RWPE1 (cell line): ENCODE results near the gene KRT77.

Experiments used
- CTCF ChIA-PET: fragments of 350-600 bp; sonication (Branson Sonifier 250); formaldehyde crosslinking; extraction: SDS; loops from one replicate; lab custom pipeline; 2021; lab: Yijun Ruan, JAX
- POLR2A ChIA-PET: fragments of 400-600 bp; formaldehyde crosslinking; extraction: SDS; loops from one replicate; lab custom pipeline; 2020; ENCODE audit warnings: antibody characterized with exemption; ENCODE audit not compliant: low non-redundant PET; lab: Yijun Ruan, JAX
- DNase-seq: peaks from one replicate; pipeline ENCODE4 v3.0.0; 2012; ENCODE audit warnings: low spot score
- H3K27ac ChIP-seq: fragments of 450-650 bp; 2 replicates; pipeline ENCODE4 v1.5.1; 2017
- TF ChIP-seq, protein P1 (sequence below): fragments of 450-650 bp; conservative IDR thresholded peaks from 2 replicates; pipeline ENCODE4 v1.5.1; 2017; ENCODE audit warnings: low read depth, mild to moderate bottlenecking

The KRT77 gene

DNA sequence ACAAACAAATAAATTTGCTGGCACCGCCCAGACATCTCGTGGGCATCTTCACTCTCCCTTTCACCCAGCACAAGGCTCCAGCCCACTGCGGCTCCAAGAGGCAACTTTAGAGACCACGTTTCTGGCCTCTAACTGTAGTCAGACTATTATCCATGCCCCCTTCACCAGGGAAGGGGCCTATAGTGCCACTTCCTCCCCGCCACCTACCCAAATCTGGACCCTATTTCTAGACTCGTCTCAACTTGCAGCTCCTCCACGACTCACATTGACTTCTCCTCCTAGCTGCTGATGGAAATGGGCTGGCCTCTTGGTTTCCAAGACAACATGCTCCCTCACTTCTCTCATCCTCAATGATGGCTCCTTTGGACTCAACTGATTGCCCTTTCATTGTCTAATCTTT lies 35.4 kb downstream of the KRT77 start:
- H3K27ac ChIP-seq: no peak overlapping the region
- POLR2A ChIA-PET: no interaction called here
- CTCF ChIA-PET: interaction anchor here (0.7 to 1.0 kb wide), 2 partner anchors 85 to 211 kb away, joined by 3 to 5 read pairs; no protein-coding TSS in a partner anchor
- TF ChIP-seq, protein P1, sequence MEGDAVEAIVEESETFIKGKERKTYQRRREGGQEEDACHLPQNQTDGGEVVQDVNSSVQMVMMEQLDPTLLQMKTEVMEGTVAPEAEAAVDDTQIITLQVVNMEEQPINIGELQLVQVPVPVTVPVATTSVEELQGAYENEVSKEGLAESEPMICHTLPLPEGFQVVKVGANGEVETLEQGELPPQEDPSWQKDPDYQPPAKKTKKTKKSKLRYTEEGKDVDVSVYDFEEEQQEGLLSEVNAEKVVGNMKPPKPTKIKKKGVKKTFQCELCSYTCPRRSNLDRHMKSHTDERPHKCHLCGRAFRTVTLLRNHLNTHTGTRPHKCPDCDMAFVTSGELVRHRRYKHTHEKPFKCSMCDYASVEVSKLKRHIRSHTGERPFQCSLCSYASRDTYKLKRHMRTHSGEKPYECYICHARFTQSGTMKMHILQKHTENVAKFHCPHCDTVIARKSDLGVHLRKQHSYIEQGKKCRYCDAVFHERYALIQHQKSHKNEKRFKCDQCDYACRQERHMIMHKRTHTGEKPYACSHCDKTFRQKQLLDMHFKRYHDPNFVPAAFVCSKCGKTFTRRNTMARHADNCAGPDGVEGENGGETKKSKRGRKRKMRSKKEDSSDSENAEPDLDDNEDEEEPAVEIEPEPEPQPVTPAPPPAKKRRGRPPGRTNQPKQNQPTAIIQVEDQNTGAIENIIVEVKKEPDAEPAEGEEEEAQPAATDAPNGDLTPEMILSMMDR: no peak
- no peak for DNase-seq

DNA sequence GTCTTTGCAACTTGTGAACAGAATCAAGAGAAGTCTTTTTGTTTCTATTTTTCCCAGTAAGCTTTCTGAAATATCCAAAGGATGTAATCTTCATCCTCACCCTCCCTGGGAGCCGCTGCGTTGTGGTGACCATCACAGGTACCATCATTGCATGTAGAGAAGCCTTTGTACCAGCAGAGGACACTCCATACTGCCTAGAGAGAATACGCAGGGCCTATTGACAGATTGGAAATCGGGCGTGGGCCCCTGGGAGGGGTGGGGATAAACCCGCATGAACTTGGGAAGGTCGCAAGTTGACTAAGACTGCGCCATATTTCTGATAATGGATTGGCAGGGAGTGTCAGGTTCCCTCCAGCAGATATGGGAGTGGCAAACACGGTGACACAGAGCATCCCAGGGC lies 35.8 kb downstream of the KRT77 start:
- TF ChIP-seq, protein P1: no peak
- DNase-seq: no peak
- H3K27ac ChIP-seq: no peak overlapping the region
- ChIA-PET CTCF (interaction anchor here (1.0 kb wide), 1 partner anchor 212 kb away, joined by 3 read pairs; no protein-coding TSS in a partner anchor), POLR2A (no interaction called here)

DNA sequence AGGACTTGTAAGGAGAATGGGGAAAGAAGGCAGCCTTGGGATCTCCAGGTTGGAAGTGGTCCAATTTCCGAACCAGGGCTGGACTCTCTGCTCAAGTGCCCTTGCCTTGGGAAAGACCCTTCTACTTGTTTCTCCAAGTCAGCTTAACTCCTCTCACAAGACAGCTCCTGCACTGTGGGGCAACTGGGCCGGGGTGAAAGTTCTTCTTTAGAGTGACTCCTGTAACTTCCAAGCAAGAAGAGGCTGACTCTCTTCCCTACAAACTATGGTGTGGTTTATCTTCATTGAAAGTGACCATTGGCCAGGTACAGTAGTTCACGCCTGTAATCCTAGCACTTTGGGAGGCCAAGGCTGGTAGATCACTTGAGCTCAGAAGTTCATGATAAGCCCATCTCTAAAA lies 36.9 kb downstream of the KRT77 start:
- CTCF ChIA-PET: interaction anchor here (0.6 to 0.7 kb wide), 2 partner anchors 106 to 837 kb away, joined by 3 to 5 read pairs; no protein-coding TSS in a partner anchor
- POLR2A ChIA-PET: no interaction called here
- H3K27ac ChIP-seq: no peak overlapping the region
- no peak for DNase-seq
- TF ChIP-seq, protein P1: no peak

DNA sequence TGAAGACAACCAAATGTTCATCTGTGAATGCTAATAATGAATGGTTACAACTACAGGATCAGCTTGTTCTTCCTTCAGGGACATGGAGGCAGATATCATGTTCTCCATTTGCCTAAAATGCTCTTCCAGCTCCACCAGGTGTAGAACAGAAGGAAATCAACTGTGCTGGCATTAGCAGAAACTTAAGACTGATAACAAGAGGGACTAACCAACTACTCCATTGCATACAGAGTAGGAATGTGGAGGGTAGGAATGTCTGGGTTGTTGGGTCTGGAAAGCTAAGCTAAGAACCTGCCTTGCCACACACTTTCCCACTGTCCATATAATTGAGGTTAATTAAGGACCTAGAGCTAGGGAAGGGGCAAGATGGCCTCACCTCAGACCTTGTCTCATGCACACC lies 39.9 kb downstream of the KRT77 start:
- no peak for DNase-seq
- no peak overlapping the region for H3K27ac ChIP-seq
- POLR2A ChIA-PET: no interaction called here
- TF ChIP-seq, protein P1: no peak
- CTCF ChIA-PET: no interaction called here

DNA sequence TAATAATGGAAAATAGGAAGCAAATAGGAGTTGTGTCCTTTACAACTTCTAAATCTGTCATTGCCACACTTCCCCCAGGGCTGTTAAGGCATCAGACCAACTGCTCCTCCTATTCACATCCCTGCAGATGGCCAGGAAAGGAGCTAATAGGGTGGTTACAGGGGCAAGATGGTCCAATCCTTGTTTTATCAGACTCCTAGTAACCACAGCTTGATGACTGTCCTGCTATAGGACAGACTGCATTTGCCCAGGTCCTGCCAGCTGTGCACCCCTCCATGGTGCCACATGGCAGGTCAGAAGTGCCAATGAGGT lies 40.5 kb downstream of the KRT77 start:
- ChIA-PET POLR2A (no interaction called here), CTCF (interaction anchor here (0.6 kb wide), 1 partner anchor 255 kb away, joined by 6 read pairs; no protein-coding TSS in a partner anchor)
- no peak for DNase-seq
- H3K27ac ChIP-seq: no peak overlapping the region
- TF ChIP-seq, protein P1: no peak

DNA sequence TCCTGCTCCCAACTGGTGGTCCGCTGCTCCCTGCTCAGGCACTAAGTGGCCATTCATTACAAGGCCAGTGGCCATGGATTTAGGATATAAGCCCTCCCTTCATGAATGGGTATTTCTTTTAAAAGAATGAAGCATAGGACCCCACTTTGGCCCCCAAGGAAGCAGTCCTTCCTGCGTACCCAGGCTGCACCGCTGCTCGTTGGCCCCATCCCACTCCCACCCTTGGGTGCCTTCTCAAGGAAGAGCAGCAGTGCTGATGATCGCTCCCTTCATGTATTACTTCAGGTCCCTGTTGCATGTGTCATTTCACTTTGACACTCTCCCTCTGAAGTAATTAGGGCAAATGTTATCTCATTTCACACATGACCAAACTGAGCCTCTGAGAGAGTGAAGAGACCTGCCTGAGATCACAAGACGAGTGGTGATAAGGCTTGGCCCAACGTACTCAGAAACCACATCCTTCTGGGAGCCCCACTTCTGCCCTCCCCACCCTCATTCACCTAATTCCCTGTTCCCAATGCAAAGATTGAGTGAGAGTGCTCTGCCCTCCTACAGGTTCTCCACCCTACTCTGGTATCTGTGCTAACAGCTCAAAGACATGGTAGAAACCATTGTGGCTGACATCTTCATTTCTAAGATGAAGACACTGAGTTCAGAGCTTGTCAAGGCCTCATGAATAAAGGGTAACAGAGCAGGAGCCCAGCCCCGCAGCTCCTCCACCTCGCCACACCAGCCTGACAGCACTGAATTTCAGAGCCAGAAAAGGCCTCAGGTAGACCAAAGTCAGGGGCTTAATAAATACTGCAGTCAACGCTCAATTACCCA lies 41.0 kb downstream of the KRT77 start:
- POLR2A ChIA-PET: no interaction called here
- no peak overlapping the region for H3K27ac ChIP-seq
- no peak for DNase-seq
- CTCF ChIA-PET: interaction anchor here (0.6 kb wide), 1 partner anchor 255 kb away, joined by 6 read pairs; no protein-coding TSS in a partner anchor
- TF ChIP-seq, protein P1: no peak
